T-helper 2 cell treated with Interferon-gamma antibody and Interleukin-4, amounts not matched to agents 100 ng/mL and 5 ng/mL, for 36 hours (primary cell): ENCODE data around the gene SEPSECS. TPM values are rescaled to one million over a fixed set of nuclear protein-coding genes. Genes with fewer than 3 reads are reported as not detected.
"Not testable (repeated sequence)": the region's sequence is repeated elsewhere in the genome, so short reads cannot be mapped to it uniquely, and the experiment has no call there.

Experiments used
- intact Hi-C: fragments of 100-400 bp; cut with micrococcal nuclease; formaldehyde crosslinking; loops from one replicate; pipeline ENCODE4 v1.15.1; 2023
- total RNA-seq: library from RNA; stranded (reverse); gene quantifications from 2 replicates; pipeline ENCODE4 v1.2.3, GENCODE V29; 2022

The SEPSECS gene
- total RNA-seq, 1 donor from 2014 or later, result 12.0 TPM

GRCh38 chr4:25088093-25088952 lies 71.9 kb downstream of the SEPSECS start:
- intact Hi-C loops, result no loop called here

GRCh38 chr4:25085671-25086070 lies 74.6 kb downstream of the SEPSECS start:
- intact Hi-C loops, result no loop called here

GRCh38 chr4:25083441-25083840 lies 76.8 kb downstream of the SEPSECS start:
- intact Hi-C loops, result not testable (repeated sequence)

GRCh38 chr4:25081866-25082471 lies 78.3 kb downstream of the SEPSECS start:
- intact Hi-C loops, result no loop called here

- intact Hi-C loops, result no loop called here
Measured at GRCh38 chr4:25080571-25080970, 79.7 kb downstream of the SEPSECS start.

GRCh38 chr4:25078523-25078922 lies 81.7 kb downstream of the SEPSECS start:
- intact Hi-C loops, result no loop called here

- intact Hi-C loops, result no loop called here
Measured at GRCh38 chr4:25076625-25077398, 83.4 kb downstream of the SEPSECS start.

GRCh38 chr4:25075851-25076250 lies 84.4 kb downstream of the SEPSECS start:
- intact Hi-C loops, result no loop called here

GRCh38 chr4:25075129-25075528 lies 85.1 kb downstream of the SEPSECS start:
- intact Hi-C loops, result no loop called here

- intact Hi-C loops, result no loop called here
Measured at GRCh38 chr4:25070545-25070944, 89.7 kb downstream of the SEPSECS start.

Other genes starting within 250 kb of the SEPSECS start
- 0.14 and 0.25 TPM in 2 replicates for gene CCDC149, start 247.4 kb downstream of the SEPSECS start, total RNA-seq
- not detected in 2 replicates for gene LGI2, start 129.5 kb downstream of the SEPSECS start, total RNA-seq
- gene PI4K2B, start 73.6 kb upstream of the SEPSECS start, total RNA-seq, result 34.2 and 37.3 TPM in 2 replicates
- gene ZCCHC4, start 152.3 kb upstream of the SEPSECS start, total RNA-seq, result 12.7 and 13.2 TPM in 2 replicates
- gene ANAPC4, start 216.8 kb upstream of the SEPSECS start, total RNA-seq, result 50.1 TPM in 2 replicates